ENCODE results near the gene RRBP1.

- TF ChIP-seq, protein P1, sequence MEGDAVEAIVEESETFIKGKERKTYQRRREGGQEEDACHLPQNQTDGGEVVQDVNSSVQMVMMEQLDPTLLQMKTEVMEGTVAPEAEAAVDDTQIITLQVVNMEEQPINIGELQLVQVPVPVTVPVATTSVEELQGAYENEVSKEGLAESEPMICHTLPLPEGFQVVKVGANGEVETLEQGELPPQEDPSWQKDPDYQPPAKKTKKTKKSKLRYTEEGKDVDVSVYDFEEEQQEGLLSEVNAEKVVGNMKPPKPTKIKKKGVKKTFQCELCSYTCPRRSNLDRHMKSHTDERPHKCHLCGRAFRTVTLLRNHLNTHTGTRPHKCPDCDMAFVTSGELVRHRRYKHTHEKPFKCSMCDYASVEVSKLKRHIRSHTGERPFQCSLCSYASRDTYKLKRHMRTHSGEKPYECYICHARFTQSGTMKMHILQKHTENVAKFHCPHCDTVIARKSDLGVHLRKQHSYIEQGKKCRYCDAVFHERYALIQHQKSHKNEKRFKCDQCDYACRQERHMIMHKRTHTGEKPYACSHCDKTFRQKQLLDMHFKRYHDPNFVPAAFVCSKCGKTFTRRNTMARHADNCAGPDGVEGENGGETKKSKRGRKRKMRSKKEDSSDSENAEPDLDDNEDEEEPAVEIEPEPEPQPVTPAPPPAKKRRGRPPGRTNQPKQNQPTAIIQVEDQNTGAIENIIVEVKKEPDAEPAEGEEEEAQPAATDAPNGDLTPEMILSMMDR (IDR thresholded peaks at IDR 0.05) = no peak
- TF ChIP-seq POLR2A (IDR thresholded peaks at IDR 0.05) = no peak
Observed at GRCh38 chr20:17660667-17661066, 21.4 kb downstream of the RRBP1 start.

Measured in body of pancreas (tissue), 4 donors.